Measurements from ENCODE around the gene ELOVL3.

The ELOVL3 gene

GRCh38 chr10:102236006-102236405, 9.9 kb downstream of the ELOVL3 start:
- no peak for DNase-seq (ENCODE audit: low spot score)
- no peak for TF ChIP-seq CTCF (IDR thresholded peaks at IDR 0.05; ENCODE audit: extremely low read depth, missing control alignments)

GRCh38 chr10:102237711-102238252, 11.7 kb downstream of the ELOVL3 start:
- DNase-seq (ENCODE audit: low spot score), result no peak
- no peak for TF ChIP-seq CTCF (IDR thresholded peaks at IDR 0.05; ENCODE audit: extremely low read depth, missing control alignments)

GRCh38 chr10:102240467-102241031, 14.4 kb downstream of the ELOVL3 start:
- DNase-seq (ENCODE audit: low spot score), result no peak
- TF ChIP-seq CTCF (IDR thresholded peaks at IDR 0.05; ENCODE audit: extremely low read depth, missing control alignments), result no peak

GRCh38 chr10:102241032-102241443, 14.9 kb downstream of the ELOVL3 start:
- DNase-seq (ENCODE audit: low spot score), result no peak

GRCh38 chr10:102241444-102242117, 15.5 kb downstream of the ELOVL3 start, which contains the start of gene PITX3:
Gene PITX3, minus strand, starts transcription at chr10:102241512. Its CDS starts 9,432 bp downstream, at chr10:102232080.
- TF ChIP-seq CTCF (IDR thresholded peaks at IDR 0.05; ENCODE audit: extremely low read depth, missing control alignments), result no peak
- DNase-seq (ENCODE audit: low spot score), result peak; percentile 99

More at GRCh38 chr10:102241032-102241443, 14.9 kb downstream of the ELOVL3 start:
- TF ChIP-seq CTCF (IDR thresholded peaks at IDR 0.05; ENCODE audit: extremely low read depth, missing control alignments), result no peak

GRCh38 chr10:102242118-102242485, 16.0 kb downstream of the ELOVL3 start:
- no peak for TF ChIP-seq CTCF (IDR thresholded peaks at IDR 0.05; ENCODE audit: extremely low read depth, missing control alignments)
- DNase-seq (ENCODE audit: low spot score), result no peak

GRCh38 chr10:102243309-102243708, 17.2 kb downstream of the ELOVL3 start:
- no peak for DNase-seq (ENCODE audit: low spot score)

More at GRCh38 chr10:102243309-102243708, 17.2 kb downstream of the ELOVL3 start:
- no peak for TF ChIP-seq CTCF (IDR thresholded peaks at IDR 0.05; ENCODE audit: extremely low read depth, missing control alignments)

Measured in GM20000 (cell line).